Measurements from ENCODE around the gene TNFRSF12A. TPM values are rescaled to one million over a fixed set of nuclear protein-coding genes. Genes with fewer than 3 reads are reported as not detected.
A peak's percentile ranks its signal among the peaks of the same experiment; 100 is the strongest.

TNFRSF12A gene
- total and polyA plus RNA-seq, 9 of the 15 experiments (the other 6 are each of a cell fraction or from before 2014, with no cell fraction given) = 0.41 to 61.8 (median 26.5) TPM

- peak; percentile 77; the same call in 1 of the 2 replicates for TF ChIP-seq HNRNPL (IDR thresholded peaks at IDR 0.05; ENCODE audit: low read depth, low read length)
- TF ChIP-seq USF1 (CRISPR knock-in tag; IDR thresholded peaks at IDR 0.05) = peak; percentile 1; the same call in 1 of the 2 replicates
- TF ChIP-seq PHB (CRISPR knock-in tag; IDR thresholded peaks at IDR 0.05) = no peak
- no peak for TF ChIP-seq MCM2 (IDR thresholded peaks at IDR 0.05; ENCODE audit: low read depth)
- TF ChIP-seq RNF2 (IDR thresholded peaks at IDR 0.05) = no peak
- TF ChIP-seq SIRT6 (IDR thresholded peaks at IDR 0.05; ENCODE audit: low read depth, low read length) = peak; percentile 48
- TF ChIP-seq NR4A1 (CRISPR knock-in tag; IDR thresholded peaks at IDR 0.05) = no peak
- TF ChIP-seq NR4A1 (tag; IDR thresholded peaks at IDR 0.05) = no peak
- TF ChIP-seq ZNF77 (CRISPR knock-in tag; IDR thresholded peaks at IDR 0.05) = no peak
- TF ChIP-seq ADNP (tag; IDR thresholded peaks at IDR 0.05) = no peak
- no peak for TF ChIP-seq ZC3H4 (CRISPR knock-in tag; IDR thresholded peaks at IDR 0.05; ENCODE audit: borderline replicate concordance)
- TF ChIP-seq RERE (CRISPR knock-in tag; IDR thresholded peaks at IDR 0.05; ENCODE audit: borderline replicate concordance) = no peak
- no peak for TF ChIP-seq SAFB2 (IDR thresholded peaks at IDR 0.05; ENCODE audit: borderline replicate concordance, low read depth, low read length, severe bottlenecking)
- TF ChIP-seq NR2C1 (IDR thresholded peaks at IDR 0.05) = no peak
- TF ChIP-seq NR2C1 (tag; IDR thresholded peaks at IDR 0.05) = no peak
- peak; percentile 9; the same call in 1 of the 2 replicates for TF ChIP-seq SUPT5H (IDR thresholded peaks at IDR 0.05)
- no peak for TF ChIP-seq BDP1 (IDR thresholded peaks at IDR 0.05; ENCODE audit: insufficient read depth, insufficient read length)
- no peak for TF ChIP-seq MCM7 (IDR thresholded peaks at IDR 0.05)
Measured at GRCh38 chr16:2971134-2971984, 48.8 kb upstream of the TNFRSF12A start (continued).

Data from K562 (cell line).